Cardiac atrium fibroblast (primary cell): ENCODE measurements around the gene CAD. TPM values are rescaled to one million over a fixed set of nuclear protein-coding genes. Genes with fewer than 3 reads are reported as not detected.

ENCODE experiments used
- total RNA-seq: library from RNA; depleted of rRNA; stranded (reverse); fragments of >200 nt; gene quantifications from 2 replicates; pipeline ENCODE4 v1.2.3, GENCODE V29; 2015

Gene CAD
- 22.9 and 29.3 TPM in 2 replicates for total RNA-seq

DNA sequence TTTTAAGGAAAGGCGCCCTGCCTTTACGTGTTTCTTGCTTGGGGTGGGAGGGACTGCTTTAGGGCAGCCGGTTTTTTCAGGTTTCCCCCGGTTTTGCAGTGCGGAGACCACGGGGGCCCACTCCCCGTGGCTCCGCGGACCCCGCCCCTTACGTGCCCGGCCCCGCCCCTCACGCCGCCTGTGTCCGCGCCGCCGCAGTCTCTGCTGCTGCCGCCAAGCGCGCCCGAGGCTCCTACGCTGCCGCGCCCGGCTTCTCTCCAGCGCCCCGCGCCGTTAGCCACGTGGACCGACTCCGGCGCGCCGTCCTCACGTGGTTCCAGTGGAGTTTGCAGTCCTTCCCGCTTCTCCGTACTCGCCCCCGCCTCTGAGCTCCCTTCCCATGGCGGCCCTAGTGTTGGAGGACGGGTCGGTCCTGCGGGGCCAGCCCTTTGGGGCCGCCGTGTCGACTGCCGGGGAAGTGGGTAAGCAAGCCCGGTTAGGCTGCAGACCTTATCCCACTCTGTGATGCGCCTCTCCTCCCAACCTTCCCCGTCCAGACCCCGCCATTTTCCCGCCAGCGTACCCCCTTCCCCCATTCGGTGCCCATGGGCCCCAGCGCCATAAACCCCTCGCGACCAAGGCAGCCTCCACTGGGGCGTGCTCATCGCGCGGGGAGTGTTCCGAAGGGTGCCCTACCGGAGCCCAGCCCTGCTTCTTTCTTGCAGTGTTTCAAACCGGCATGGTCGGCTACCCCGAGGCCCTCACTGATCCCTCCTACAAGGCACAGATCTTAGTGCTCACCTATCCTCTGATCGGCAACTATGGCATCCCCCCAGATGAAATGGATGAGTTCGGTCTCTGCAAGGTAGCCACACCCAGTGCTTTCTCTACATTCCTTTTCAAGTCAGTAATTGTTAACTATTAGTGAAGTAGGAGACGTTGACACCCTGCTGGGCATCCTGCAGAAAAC lies at the start of gene CAD:
CAD (plus strand) TSS at position 197 of the 949 bp plus-strand sequence; CDS start at position 380, 183 bp downstream.

GRCh38 chr2:27211943-27212625 lies 5.1 kb upstream of the CAD start, which contains the start of the genes ATRAID and SLC5A6:
ATRAID (plus strand) TSS chr2:27212041; CDS start chr2:27212369, 328 bp downstream.
SLC5A6 (minus strand) TSS chr2:27212268; CDS start chr2:27207650, 4,618 bp downstream.

DNA sequence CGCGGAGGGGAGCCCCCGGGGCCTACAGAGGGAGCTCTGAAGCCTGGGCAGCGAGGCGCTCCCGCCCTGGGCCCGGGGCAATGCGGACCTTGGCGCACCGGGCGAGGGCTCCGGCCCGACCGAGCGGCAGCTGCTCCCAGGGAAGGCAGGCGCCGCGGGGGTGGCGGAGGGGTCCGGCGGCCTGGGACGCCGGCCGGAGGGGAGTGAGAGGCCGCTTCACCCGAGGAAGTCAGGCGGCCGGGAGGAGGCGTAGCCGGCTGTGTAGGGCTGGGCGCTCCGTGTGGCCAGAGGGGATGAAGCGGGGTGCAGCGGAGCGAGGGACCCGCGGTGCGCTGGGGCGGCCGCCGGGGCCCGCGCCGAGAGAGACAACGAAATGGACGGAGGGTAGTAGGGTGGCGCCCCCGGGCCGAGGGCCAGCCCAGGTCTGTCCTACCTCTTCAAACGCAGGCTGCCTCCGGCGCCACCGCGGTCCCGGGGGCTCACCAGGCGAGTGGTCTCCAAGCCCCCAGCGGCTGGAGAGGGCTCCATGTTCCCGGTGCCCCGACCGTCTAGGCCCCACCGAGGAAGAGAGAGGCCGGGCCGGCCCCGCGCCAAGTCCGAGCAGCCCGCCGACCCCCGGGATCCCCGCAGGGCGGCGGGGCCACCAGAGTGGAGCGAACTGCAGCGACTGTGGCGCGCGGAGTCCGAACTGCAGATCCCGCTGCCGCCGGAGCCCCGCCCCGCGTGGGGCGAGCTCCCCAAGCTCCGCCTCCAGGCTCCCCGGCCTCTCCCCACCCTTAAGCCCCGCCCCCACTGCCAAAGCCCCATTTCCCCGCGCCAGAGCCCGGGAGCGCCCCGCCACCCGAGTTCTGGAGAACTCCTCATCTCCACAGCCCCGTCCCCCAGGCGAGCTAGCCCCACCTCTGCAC lies 45.5 kb downstream of the CAD start, which contains the start of gene SLC30A3:
SLC30A3 (minus strand) TSS at position 669 of the 908 bp plus-strand sequence; CDS start at position 528, 141 bp downstream.

DNA sequence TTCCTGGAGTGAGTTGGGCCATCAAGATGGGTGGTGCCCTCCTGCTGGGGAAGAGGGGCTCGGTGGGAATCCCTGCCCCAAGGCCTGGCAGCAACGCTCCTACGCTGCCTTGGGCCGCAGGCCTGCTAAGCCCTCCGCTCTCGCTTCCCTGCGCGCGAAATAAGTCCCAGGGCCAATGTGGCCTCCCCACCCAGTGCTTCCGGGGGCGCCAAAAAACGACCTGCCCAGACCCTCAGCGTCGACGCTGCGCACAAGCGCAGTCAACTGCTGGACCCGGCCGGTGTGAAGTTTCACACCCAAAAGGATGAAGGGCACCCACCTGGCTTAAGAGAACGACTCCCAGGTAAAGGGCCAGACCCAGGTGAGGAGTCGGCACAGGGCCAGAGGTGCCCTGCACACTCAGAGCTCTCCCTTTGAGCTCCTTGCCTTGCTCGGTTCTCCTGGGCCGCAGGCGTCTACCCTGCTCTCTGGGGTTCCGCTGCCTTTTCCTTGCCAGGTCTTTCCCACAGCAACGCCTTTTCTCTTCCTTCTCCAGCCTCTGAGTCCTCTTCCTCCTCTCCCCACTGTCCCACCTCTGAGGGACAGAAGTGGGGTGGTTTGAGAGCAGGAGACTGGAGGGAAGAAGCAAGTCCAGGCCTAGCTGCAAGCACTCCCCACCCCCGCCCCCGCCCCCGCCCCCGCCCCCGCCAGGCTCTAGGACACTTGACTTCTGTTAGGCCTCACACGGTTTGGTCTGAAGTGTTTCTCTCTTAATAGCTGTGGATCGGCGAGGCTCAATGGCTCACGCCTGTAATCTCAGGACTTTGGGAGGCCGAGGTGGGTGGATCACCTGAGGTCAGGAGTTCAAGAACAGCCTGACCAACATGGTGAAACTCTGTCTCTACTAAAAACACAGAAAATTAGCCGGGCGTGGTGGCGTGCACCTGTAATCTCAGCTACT lies 58.3 kb downstream of the CAD start, which contains the start of gene DNAJC5G:
DNAJC5G (plus strand) TSS at position 223 of the 940 bp plus-strand sequence. CDS start 1,296 bp downstream, outside the sequence.

GRCh38 chr2:27281855-27282559 lies 64.8 kb downstream of the CAD start, which contains the start of gene TRIM54:
TRIM54 (plus strand) TSS chr2:27282429; CDS start chr2:27282732, 303 bp downstream.

Other genes with a start within 250 kb of the CAD start
- 3.1 and 6.0 TPM in 2 replicates for gene MAPRE3, start 246.7 kb upstream of the CAD start, total RNA-seq
- gene TMEM214, start 184.4 kb upstream of the CAD start, total RNA-seq, result 43.7 and 46.0 TPM in 2 replicates
- gene AGBL5, start 165.7 kb upstream of the CAD start, total RNA-seq, result 12.6 and 14.9 TPM in 2 replicates
- gene OST4, start 145.7 kb upstream of the CAD start, total RNA-seq, result 558 and 652 TPM in 2 replicates
- 273 and 388 TPM in 2 replicates for gene EMILIN1, start 138.8 kb upstream of the CAD start, total RNA-seq
- 1.3 TPM in 1 of 2 replicates, not detected in the other for gene KHK, start 130.6 kb upstream of the CAD start, total RNA-seq
- gene CGREF1, start 98.2 kb upstream of the CAD start, total RNA-seq, result 11.6 and 28.2 TPM in 2 replicates
- gene ABHD1, start 93.6 kb upstream of the CAD start, total RNA-seq, result not detected in 2 replicates
- gene PREB, start 82.7 kb upstream of the CAD start, total RNA-seq, result 65.2 and 72.1 TPM in 2 replicates
- gene PRR30, start 78.0 kb upstream of the CAD start, total RNA-seq, result not detected in 2 replicates
- under 0.01 TPM in 1 of 2 replicates, not detected in the other for gene TCF23, start 68.4 kb upstream of the CAD start, total RNA-seq
- gene ATRAID, start 5.3 kb upstream of the CAD start, total RNA-seq, result 148 and 204 TPM in 2 replicates
- 7.6 and 13.0 TPM in 2 replicates for gene SLC5A6, start 5.1 kb upstream of the CAD start, total RNA-seq
- not detected in 2 replicates for gene SLC30A3, start 45.7 kb downstream of the CAD start, total RNA-seq
- not detected in 2 replicates for gene DNAJC5G, start 58.1 kb downstream of the CAD start, total RNA-seq
- not detected in 2 replicates for gene TRIM54, start 65.1 kb downstream of the CAD start, total RNA-seq
- 1.3 and 4.5 TPM in 2 replicates for gene UCN, start 91.1 kb downstream of the CAD start, total RNA-seq
- gene MPV17, start 105.7 kb downstream of the CAD start, total RNA-seq, result 69.1 and 102 TPM in 2 replicates
- 31.6 and 44.4 TPM in 2 replicates for gene GTF3C2, start 139.4 kb downstream of the CAD start, total RNA-seq
- gene EIF2B4, start 153.0 kb downstream of the CAD start, total RNA-seq, result 29.2 and 31.3 TPM in 2 replicates
- 148 and 159 TPM in 2 replicates for gene SNX17, start 153.2 kb downstream of the CAD start, total RNA-seq
- 4.0 and 6.2 TPM in 2 replicates for gene ZNF513, start 163.4 kb downstream of the CAD start, total RNA-seq
- 54.6 and 54.7 TPM in 2 replicates for gene PPM1G, start 192.2 kb downstream of the CAD start, total RNA-seq
- gene NRBP1, start 211.3 kb downstream of the CAD start, total RNA-seq, result 75.3 and 91.5 TPM in 2 replicates
- gene KRTCAP3, start 225.0 kb downstream of the CAD start, total RNA-seq, result 0.97 TPM in 1 of 2 replicates, not detected in the other